H1 (cell line): ENCODE results near the gene UTS2B. TPM values are rescaled to one million over a fixed set of nuclear protein-coding genes. Genes with fewer than 3 reads are reported as not detected.

Experiments used
- BCL11A ChIP-seq, 2 experiments: IDR thresholded peaks; one replicate each; pipeline ENCODE4 v1.6.1; 2011; ENCODE audit warnings: low read depth in 2 of 2, low read length in 2 of 2, mild to moderate bottlenecking in 2 of 2
- GTF2F1 ChIP-seq: IDR thresholded peaks from 2 replicates; pipeline ENCODE4 v1.6.1; 2012; ENCODE audit warnings: low read depth, low read length, improper control_type of control experiment, borderline replicate concordance
- KDM5A ChIP-seq: fragments of 200-600 bp; IDR thresholded peaks from 2 replicates; pipeline ENCODE4 v1.7.1; 2012; ENCODE audit warnings: mild to moderate bottlenecking, low read length, inconsistent platforms, mixed read lengths
- NRF1 ChIP-seq: IDR thresholded peaks from 2 replicates; pipeline ENCODE4 v1.6.1; 2011; ENCODE audit warnings: mild to moderate bottlenecking, low read depth, low read length, improper control_type of control experiment
- PHF8 ChIP-seq: fragments of 200-600 bp; sonication (generic); conservative IDR thresholded peaks from 2 replicates; pipeline ENCODE4 v1.7.1; 2012; ENCODE audit warnings: low read depth, mild to moderate bottlenecking, inconsistent platforms, low read length, moderate library complexity
- RAD21 ChIP-seq, 2 experiments: IDR thresholded peaks in 1 of 2; conservative IDR thresholded peaks in 1 of 2; 2 replicates each; pipeline ENCODE4 v1.6.1; 2011; ENCODE audit warnings: low read depth in 2 of 2, low read length in 2 of 2, improper control_type of control experiment in 1 of 2, inconsistent platforms in 1 of 2, mild to moderate bottlenecking in 1 of 2, moderate library complexity in 1 of 2
- TCF12 ChIP-seq: IDR thresholded peaks from 2 replicates; pipeline ENCODE4 v1.6.1; 2011; ENCODE audit warnings: low read depth, mild to moderate bottlenecking, low read length
- polyA plus RNA-seq, 7 experiments: library from polyadenylated mRNA; depleted of rRNA in 3 of 7; stranded (reverse) in 5 of 7; unstranded in 2 of 7; fragments of >200 nt in 5 of 7; fragments of 200-250 nt in 2 of 7; gene quantifications; 1 replicate in 5 of 7; 2 replicates in 1 of 7; 4 replicates in 1 of 7; pipeline versions ENCODE4 v1.2.1 to v1.2.3, GENCODE V29; 2011 to 2013; ENCODE audit warnings: missing spikeins in 2 of 7, mixed read lengths in 2 of 7
- total RNA-seq: library from RNA; stranded (reverse); fragmentation: NEBNext Ultra II Directional; extraction: Animal tissue kit (Norgen Biotek cat#: 25700); gene quantifications from 2 replicates; pipeline ENCODE4 v1.2.1, GENCODE V29; 2021

Gene UTS2B
- total and polyA plus RNA-seq, 2 of the 8 experiments (the other 6 are each of a cell fraction or from before 2014, with no cell fraction given): not detected

DNA sequence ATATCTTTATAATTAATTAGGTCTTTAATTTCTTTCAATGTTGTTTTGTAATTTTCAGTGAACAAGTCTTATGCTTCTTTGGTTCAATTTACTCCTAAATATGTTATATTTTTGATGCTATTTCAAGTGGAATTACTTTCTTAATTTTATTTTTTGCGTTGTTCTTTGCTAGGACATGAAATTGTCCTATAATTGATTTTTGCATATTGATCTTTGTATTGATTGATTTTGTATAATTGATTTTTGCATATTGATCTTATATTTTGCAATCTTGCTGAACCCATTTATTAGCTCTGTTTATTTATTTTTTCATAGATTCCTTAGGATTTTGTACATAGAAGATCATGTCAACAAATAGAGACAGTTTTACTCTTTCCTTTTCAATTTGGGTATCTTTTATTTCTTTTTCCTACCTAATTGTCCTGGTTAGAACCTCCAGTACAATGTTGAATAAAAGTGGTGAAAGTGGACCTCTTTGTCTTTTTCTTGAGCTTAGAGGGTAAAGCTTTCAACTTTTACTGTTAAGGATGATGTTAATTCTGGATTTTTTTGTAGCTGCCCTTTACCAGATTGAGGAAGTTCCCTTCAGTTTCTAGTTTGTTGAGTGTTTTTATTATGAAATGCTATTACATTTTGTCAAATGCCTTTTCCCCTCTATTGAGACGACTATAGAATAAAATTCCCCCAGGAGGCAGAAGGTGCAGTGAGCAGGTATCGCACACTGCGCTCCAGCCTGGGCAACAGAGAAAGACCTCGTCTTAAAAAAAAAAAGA is 37.9 kb downstream of the UTS2B start (continued):
- TF ChIP-seq KDM5A (no peak), NRF1 (no peak), TCF12 (no peak), PHF8 (no peak), BCL11A (IDR thresholded peaks at IDR 0.05; ENCODE audit: low read depth in 2 of 2, low read length in 2 of 2) (no peak), GTF2F1 (no peak), RAD21 (IDR thresholded peaks at IDR 0.05 in 1 of 2, conservative IDR thresholded peaks at IDR 0.05 in 1 of 2; ENCODE audit: low read depth in 2 of 2, low read length in 2 of 2) (no peak)
